SU-DHL-6 (cell line): Measurements from ENCODE around the gene ASB11.

ENCODE experiments used
- CTCF ChIP-seq: fragments of 200-600 bp; sonication (generic); IDR thresholded peaks from one replicate; pipeline ENCODE4 v1.5.1; 2017; ENCODE audit warnings: antibody characterized with exemption, mild to moderate bottlenecking, low read length, moderate library complexity; ENCODE audit not compliant: insufficient read depth, poor library complexity, severe bottlenecking
- EZH2phosphoT487 ChIP-seq: fragments of 200-600 bp; sonication (generic), shearing (Covaris generic); conservative IDR thresholded peaks from 2 replicates; pipeline ENCODE4 v1.6.1; 2018; ENCODE audit warnings: mild to moderate bottlenecking, antibody characterized with exemption, low read length, moderate library complexity, mixed read lengths

- no peak for TF ChIP-seq CTCF
- no peak for TF ChIP-seq EZH2phosphoT487
Observed at GRCh38 chrX:15293451-15293850, 22.0 kb downstream of the ASB11 start.
